GM18870 (cell line): Measurements from ENCODE around the gene HDAC4.

Source experiments
- ATAC-seq: cut with Tn5 transposase; IDR thresholded peaks from one replicate; pipeline ENCODE4 v1.9.1; 2021; ENCODE audit warnings: moderate library complexity; ENCODE audit not compliant: unreplicated experiment

The HDAC4 gene

DNA sequence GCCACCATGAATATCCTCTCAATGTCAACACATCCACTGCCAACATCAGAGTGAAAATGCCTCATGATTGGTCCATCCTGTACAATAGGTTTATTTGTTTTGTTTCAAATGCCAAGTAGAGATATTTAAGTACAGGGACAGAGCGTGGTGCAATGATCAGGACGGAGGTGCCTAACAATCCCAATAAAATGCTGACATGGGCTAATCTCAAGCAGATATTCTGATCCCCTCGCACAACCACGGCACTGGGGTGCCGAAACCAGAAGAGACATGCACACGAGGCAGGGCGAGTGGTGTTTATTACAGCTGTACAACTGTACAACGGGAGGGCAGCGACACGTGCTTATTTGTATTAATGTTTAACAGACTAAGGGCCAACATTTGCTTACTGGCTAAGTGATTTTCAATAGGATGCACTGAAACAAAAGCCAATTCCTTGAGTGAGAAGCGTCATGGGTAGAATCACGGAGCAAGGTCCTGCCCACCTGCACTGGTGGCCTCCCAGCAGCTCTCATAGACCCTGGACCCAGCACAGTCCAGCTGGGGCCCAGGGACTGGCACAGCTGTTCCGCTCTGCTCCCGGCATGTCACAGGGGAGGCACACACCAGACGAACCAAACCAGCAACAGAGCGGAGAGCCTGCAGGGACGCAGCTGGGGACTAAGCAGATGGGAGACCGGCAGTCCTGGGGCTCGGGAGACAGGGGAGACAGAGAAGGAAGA is 101.4 kb downstream of the HDAC4 start:
- no peak for ATAC-seq

DNA sequence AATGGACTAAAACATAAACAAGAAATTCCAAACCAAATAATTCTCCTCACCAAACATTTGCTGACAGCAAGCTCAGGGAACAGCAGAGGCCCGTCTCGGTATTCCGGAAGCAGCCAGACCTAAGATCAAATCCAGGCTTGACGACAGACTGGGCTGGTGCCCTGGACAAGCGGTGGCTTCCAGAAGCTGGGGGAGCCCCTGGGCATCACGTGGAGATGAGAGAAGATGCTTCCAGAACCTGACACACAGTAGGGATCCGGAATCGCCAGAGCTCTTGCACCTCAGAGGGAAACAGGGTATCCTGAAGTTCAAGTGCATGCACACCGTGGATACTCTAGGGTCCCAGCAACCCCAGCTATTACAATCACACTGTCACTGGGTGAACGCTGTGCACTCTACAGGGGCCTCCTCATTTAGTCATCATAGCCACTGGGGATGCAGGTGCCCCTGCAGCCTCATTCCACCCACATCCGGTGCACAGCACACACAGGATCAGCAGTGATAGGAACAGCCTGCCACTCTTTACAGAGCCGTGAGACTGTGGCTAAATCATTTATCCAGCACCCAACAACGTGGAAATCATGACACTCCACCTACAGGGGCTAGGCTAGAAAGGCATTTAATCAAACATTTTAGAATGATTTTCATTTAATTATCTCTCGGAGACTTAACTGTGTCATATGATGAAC is 102.6 kb downstream of the HDAC4 start:
- no peak for ATAC-seq

DNA sequence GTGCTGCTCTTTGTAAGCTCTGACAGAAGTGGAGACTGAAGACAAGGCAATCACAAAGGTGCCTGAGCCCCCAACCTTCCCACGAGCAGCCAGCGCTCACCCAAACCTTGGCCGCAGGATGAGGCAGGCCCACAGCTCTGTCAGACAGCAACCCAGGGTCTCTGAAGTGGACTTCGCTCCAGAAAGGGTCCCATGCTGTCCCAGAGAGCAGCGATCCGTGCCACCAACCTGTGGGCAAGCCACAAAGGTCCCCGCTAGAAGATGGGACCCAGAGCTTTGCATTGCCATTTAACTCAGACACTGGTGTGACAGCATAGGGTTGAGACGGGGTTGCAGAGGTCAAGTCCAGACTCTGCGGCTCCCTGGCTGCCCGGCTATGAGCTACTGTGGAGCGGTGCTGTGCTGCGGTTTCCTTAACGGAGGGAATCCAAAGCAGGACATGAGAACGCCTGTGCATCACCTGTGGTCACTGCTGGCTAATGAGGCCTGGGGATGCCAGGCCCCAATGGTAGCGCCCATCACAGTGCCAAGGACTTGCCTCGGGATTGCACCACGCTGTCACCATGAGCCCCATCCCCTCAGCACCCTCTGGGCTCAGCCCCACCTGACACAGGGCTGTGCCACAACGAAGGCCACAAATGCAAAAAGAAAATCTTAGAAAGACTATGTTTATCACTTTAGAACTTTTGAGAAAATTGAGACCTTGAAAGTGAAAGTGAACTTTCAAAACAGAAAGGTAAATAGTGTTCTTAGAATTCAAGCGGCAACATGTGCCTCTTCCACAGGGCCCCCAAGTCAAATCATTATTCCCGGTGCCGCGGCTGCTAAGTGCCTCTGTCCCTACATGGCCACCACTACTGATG is 103.4 kb downstream of the HDAC4 start:
- no peak for ATAC-seq

DNA sequence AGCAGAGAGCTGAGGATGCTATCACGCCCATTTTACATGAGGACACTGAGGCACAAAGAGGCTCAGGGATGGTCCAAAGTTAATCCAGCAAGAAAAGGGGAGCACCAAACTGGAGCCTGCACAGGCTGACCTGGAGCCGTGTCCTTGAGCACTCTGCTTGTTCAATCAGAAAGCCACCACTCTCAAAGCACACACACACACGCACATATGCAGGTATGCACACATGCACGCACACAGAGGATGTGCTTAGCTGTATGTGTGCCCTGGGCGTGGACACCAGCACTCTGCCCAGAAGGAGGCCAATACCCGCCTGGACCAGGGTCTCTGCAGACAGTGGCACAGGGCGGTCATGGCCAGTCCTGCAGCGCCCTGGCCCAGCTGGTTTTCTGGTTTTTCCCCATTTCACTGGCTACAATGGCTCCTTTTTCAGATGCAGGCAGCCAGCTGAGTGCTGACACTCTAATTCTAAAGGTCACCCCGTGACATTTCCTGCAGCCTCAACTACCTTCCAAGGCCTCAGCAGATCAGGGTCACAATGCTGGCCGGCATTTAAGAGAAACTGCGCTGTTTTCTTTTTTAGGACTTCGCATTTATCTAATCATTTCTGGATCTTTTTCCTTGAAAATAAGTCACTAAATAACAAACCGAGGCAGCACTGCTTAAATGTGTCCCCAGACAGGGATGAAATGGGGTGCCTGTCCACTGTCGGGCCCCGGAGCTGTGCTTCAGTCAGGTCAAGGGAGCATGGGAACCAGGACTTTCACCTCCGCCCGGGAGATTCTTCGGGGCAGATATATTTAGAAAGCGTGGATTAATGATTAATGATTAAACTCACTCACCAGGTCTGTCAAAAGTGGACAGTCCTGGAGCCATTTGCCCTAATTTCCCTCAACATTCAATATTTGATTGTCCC is 104.5 kb downstream of the HDAC4 start:
- no peak for ATAC-seq

DNA sequence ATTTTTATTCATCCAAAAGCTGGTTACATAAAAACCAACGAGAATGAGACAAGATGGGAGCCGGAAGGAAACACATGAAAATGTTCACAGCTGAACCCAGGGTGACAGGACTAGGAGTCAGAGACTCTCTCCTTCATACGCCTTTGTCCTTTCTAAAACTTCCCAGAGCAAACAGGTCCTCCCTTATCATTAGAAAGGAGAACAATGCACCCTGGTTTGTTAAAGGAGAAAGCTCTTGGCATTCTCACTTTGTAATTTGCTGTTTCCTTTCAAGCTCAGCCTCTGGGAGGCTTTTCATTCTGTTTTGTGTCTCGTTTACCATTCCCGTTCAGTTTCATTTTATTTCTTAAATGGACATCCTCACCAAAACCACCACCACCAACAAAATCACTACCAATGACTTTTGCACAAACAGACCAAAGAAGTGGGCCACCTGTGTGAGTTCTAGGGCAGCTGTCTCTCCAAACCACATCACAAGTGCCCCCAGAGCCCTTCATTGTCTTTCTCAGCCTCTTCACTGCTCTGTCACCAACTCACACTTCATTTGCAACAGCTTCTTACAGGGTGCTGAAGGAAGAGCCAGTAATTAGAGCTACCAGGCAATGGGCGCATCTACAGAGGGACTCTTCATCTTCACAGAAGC is 105.3 kb downstream of the HDAC4 start:
- no peak for ATAC-seq

DNA sequence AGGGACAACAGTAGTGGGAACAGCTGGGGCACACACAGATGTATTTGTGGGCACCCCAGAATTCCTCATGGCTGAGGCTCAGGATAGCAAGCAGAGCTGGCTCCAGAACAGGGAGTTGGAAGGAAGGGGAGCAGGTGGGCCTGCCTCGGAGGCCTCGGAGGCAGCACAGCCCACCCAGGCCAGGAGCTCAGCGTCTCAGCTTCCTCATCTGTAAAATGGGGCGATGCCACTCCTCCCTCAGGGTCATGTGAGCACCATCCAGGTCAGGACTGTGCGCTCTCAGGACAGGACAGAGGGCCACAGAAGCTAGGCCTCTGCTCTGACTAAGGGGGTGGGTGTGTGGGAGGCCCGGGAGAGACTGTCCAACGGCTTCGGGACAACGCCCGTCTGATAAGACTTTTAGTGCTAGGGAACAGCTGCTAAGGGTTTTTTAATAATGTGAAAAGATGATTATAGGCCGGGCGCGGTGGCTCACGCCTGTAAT is 106.2 kb downstream of the HDAC4 start:
- no peak for ATAC-seq

DNA sequence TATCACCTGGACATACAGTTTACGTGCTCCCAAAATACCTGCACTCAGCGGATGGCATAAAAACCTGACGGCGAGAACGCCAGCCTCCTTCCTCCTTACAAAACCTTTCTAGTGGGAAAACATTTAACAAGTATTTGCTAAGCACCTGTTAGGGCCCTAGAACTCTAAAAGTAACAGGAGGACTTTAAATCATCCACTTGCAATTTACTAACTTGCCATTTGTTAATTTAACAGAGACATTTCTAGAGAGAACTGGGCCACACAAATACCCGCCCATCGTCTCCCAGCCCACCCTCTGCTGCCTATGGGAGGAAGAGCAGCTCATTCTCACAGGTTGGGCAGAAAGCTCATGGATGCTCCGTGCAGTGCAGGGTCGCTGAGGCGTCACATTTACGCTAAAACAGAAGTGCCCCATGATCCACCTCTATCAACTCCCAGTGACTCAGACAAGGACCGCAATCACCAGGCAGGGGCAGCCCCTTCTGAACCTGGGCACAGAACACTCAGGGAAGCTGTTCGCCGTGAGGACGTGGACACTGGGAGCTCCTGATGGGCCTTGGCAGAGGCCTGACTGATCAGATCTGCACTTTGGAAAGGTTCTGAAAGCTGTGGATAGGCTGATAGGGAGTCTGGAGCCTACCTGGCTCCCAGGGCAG is 106.9 kb downstream of the HDAC4 start:
- ATAC-seq: no peak

DNA sequence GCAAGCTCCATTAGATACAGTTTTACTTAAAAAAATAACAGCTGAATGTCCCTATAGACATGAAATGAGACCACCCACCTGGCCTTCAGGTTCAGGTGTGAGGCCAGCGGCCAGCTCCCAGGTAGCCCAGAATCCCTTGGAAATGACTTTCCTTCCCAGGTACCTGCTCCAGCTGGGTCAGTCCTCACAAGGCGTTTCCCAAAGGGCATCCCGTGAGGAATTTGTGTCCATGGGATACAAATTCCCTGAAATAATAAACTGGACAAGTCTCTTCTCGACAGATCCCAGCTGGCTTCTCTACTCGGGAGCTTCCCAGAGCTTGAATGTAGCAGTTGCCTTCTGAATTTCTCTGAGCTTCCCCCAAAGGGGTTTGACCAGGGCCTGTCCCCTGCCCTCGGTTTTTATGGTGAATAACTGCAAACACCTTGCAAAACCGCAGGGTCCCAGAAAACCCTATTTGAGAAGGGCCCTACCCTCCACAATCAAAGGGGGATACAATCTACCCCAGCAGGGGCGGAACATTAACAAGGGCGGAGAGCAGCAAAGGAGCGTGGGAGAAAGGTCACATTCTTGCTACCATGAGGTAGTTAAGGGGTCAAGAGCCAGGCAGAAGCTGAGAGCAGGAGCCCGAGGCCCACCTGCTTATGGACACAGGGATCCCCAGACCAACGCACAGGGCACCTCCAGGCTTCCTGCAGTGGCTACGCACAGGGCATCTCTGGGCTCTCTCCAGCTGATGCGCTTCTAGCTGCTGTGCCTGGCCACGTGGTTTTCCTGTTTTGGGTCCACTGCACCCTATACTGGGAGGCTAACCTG is 107.7 kb downstream of the HDAC4 start:
- ATAC-seq: no peak

DNA sequence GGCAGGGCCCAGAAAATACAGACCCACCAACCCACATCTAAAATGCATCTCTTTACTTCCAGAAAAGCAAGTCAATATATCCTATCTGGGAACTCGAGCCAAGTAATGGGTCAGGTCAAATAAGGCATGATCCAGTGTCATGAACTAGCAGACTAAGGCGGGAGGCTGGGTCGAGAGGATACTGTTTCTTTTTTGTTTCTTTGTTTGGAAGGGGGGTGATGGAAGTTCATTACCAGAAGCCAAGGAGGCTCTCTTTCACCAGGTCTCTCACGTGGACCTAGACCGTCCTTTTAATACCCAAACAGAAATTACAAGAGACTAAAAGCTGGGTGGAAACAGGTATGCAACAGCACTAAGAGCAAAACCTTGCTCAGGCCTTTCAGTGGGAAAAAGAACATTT is 108.3 kb downstream of the HDAC4 start:
- no peak for ATAC-seq

DNA sequence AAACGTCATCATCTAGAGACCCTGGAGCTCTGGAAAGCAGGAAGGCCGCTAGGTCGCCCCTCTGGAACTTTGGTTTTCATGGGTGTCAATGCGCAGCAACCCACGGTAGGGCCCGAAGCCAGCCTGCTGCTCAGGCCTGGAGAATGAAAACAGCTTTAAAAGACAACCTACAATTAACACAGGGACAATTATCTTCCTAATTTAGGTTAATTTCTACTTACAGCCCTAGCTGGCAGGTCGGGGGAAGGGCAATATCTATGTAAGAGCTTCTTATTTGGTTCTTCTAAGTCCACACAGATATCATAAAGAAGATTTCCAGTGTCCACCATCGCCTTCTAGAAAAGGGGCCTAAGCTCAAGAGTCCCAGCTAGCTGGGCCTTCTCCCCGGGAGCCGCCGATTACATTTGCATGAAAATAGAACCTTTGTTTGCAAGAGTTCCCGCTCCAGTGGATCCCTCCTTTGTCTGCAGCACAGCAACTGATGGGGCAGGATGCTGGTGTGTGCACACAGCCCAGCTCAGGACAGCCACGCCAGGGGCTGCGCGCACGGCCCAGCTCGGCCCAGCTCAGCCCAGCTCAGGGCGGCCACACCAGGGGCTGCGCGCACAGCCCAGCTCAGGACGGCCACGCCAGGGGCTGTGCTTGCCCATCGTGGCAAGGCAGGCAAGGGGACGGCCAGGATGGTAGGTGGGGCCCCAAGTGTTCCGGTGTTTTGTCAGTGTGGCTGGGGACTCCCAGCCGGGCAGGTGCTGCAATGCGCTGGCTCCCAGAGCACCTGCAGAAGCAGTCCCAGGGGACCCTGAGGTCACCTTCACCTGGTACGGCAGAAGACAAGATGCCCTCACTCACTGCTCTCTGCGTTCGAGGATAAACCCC is 109.1 kb downstream of the HDAC4 start:
- no peak for ATAC-seq

DNA sequence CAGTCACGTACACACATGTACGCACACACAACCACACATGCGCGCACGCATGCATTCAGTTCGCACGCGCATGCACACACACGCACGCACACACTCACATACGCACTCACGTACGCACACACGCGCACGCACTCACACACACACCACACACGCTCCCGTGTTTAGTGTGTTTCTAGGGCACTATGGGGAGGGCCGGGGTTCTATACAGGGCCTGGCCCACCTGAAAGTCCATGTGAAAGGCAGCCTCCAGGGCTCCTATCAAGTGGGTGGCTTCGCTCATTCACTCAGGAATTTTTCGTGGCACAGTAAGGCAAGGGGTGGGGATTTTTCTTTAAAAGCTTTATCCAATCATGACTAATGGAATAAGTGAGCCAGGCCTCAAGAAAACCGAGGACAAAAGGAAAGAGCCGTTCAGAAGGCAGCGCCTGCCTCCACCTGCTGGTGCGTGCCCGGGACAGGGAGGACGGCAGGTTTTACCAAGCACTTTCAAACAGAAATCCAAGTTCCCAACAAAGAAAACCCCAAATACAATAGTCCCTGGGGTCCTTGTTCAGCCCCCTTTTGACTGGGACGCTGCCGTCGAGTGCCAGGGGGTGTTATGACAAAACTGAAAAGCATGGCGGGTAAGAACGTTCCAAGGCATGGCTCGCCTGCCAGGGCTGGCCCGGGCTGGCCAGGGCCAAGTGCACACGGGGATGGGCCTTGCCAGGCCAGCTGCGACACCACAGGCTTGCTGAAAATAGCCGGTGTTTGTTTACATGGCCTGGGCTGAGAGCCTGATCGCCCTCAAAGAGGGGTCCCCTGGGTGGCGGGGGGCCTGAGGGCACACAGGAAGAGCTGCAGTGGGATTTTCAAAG is 110.0 kb downstream of the HDAC4 start:
- no peak for ATAC-seq

DNA sequence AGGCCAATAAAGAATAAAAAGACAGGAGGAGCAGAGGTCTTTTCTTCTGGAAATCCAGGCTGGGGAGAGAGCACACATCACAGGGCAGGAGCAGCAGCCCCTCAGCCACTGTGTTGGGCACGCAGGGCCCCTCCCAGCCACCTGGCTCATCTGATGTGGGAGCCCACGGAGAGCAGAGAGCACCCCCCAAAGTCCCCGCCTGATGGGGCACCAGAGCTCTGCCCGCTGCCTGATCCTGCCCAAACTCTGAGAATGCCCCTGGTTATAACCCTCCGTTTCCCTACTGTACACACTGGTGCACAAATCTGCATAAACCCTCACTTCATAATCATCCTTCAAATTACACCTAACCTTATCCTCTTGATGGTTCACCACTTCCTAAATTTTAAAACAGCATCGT is 111.3 kb downstream of the HDAC4 start:
- no peak for ATAC-seq

DNA sequence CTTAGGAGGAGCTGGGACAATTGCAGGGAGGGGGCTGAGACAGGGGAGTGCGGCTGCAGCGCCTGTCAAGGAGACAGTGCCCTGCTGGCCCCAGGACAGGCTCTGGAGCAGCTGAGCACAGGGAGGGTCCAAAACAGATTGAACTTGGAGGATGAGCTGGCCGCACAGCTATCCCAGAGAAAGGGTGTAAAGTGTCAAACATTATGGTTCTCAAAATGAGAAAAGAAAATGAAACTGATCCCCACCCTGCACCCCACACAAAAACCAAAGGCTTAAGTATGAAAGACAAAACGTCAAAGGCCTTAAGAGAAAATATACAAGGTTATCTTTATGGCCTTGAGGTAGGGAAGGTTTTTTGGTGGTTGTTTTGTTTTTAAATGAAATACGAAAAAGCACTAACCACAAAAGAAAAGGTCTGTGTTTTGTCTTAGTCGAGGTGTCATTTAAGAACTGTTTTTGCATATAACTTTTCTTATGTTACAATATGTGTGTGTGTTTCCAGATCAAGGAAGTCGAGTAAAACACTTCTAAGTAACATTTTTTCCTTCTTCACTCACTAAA is 111.8 kb downstream of the HDAC4 start:
- ATAC-seq: peak; percentile 76

DNA sequence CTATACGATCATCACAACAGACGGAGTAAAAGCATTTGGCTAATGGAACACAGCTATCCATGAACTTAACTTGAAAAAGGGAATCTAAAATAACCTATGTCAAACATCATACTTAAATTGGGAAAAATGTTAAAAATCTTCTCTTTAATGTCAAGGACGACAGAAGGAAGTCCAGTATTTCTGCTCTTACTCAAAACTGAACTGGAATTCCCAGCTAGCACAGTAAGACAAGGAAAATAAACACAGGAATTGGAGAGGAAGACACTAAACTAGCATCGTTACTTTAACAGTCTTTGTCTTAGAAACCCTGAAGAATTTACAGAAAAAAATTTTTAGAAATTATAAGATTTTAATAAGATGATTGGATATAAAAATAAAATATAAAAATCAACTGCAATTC is 112.6 kb downstream of the HDAC4 start:
- no peak for ATAC-seq

DNA sequence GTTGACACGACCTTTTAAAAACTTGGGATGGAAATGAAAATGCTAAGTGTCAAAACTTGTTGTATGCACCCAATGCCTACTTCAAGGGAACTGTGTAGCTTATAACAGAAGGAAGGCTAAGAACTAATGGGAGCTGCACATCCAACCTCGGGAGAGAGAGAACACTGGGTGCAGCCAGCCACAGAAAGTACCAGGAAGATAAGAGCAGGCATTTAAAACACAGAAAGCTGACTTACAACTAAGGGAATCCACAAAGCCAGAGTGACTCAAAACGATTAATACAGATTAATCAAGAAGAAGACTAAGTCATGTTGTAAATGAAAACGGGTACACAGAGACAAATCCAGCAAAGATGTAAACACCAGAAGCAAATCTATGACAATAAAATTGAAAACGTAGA is 113.4 kb downstream of the HDAC4 start:
- no peak for ATAC-seq

DNA sequence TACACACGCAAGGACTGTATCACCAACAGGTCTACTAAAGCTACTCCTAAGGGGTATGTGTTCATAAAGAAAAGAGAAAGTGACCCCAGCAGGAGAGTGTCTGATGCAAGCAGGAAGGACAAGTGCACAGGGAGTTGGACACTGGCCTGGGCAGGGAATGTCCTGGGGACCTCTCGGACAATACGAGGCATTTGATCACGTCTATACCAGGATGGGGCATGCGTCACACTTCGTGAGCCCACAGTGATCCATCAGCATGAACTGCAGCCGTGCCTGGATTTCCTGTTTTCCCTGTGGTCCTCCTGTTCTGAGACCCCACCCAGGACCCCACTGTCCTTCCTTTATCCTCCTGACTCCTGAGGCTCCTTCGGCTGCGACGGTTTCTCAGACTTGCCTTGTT is 113.9 kb downstream of the HDAC4 start:
- ATAC-seq: no peak

DNA sequence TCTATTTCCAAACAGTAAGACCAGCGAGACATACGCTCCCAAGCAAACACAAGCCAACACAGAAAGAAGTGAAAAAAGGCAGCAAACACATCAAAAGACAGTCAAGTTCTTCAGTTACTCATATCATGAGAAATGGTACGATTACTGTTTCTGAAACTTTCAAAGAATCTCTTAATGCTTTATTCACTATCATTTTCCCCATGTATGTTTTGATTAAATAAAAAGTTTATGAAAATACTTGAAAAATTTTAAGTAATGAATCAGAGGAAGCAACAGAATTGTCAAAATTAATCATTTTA is 114.9 kb downstream of the HDAC4 start:
- ATAC-seq: no peak
